Measurements from ENCODE around the gene C1orf167.

DNA sequence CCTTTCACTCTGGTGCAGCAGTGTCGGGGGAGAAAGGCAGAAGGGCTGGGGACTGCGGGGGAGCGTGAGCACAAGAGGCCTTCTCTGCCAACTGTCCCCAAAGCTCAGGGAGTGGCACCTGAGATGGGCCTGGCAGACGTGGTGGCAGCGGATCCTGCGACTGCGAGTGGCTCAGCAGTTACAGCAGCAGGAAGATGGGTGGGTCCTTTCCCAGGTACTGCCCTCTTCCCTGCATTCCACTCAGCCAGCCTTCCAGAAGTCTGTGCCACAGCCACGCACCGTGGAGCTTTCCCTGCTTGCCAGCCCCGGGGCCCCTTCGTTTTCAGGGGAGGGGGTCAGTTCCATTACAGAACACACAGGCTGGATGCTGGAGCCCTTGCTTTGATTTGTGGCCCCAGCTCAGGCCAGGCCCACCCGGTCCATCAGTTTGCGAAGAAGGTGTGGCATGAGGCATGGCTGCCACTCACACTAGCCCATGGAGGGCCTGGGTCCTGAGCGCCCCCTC is 26.6 kb downstream of the C1orf167 start:
- TF ChIP-seq, protein P1, sequence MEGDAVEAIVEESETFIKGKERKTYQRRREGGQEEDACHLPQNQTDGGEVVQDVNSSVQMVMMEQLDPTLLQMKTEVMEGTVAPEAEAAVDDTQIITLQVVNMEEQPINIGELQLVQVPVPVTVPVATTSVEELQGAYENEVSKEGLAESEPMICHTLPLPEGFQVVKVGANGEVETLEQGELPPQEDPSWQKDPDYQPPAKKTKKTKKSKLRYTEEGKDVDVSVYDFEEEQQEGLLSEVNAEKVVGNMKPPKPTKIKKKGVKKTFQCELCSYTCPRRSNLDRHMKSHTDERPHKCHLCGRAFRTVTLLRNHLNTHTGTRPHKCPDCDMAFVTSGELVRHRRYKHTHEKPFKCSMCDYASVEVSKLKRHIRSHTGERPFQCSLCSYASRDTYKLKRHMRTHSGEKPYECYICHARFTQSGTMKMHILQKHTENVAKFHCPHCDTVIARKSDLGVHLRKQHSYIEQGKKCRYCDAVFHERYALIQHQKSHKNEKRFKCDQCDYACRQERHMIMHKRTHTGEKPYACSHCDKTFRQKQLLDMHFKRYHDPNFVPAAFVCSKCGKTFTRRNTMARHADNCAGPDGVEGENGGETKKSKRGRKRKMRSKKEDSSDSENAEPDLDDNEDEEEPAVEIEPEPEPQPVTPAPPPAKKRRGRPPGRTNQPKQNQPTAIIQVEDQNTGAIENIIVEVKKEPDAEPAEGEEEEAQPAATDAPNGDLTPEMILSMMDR (IDR thresholded peaks at IDR 0.05), result no peak
- TF ChIP-seq POLR2A (IDR thresholded peaks at IDR 0.05), result no peak

All from breast epithelium (tissue), 3 donors.